Prostate gland (tissue), 2 donors: ENCODE data around the gene SLC35B4.

Source experiments
- POLR2A ChIP-seq: fragments of 450-650 bp; IDR thresholded peaks from one replicate; pipeline ENCODE4 v1.6.1; 2016; ENCODE audit warnings: antibody characterized with exemption, mild to moderate bottlenecking
- POLR2AphosphoS5 ChIP-seq: sonication (generic); formaldehyde crosslinking; IDR thresholded peaks from one replicate; pipeline ENCODE4 v1.6.1; 2017; ENCODE audit warnings: antibody characterized with exemption
- TF ChIP-seq, protein P1 (sequence below), 4 experiments: fragments of 200-600 bp in 2 of 4; fragments of 450-650 bp in 2 of 4; sonication (generic) in 2 of 4; IDR thresholded peaks; 1 replicate in 3 of 4; 2 replicates in 1 of 4; pipeline ENCODE4 v1.5.1; 2016 to 2019; ENCODE audit warnings: antibody characterized with exemption in 4 of 4, mild to moderate bottlenecking in 2 of 4, moderate library complexity in 2 of 4

DNA sequence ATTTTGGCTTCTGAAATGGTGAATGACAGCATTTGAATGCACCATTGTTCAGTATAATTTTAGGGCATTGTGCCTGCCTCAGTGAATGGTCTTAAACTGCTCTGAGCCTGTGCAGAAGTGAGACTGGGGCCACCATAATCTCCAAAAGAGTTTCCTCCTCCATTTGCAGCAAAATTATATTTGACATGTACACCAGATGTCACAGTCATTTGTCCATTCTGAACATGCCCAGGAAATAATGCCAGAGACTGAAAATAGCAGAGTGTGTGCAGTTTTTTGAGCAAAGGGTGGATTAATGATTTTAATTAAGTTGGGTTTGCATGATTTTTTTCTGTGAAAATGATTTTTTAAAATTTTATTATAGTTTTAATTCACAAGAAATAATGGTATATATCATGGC lies 26.4 kb upstream of the SLC35B4 start:
- TF ChIP-seq, protein P1, sequence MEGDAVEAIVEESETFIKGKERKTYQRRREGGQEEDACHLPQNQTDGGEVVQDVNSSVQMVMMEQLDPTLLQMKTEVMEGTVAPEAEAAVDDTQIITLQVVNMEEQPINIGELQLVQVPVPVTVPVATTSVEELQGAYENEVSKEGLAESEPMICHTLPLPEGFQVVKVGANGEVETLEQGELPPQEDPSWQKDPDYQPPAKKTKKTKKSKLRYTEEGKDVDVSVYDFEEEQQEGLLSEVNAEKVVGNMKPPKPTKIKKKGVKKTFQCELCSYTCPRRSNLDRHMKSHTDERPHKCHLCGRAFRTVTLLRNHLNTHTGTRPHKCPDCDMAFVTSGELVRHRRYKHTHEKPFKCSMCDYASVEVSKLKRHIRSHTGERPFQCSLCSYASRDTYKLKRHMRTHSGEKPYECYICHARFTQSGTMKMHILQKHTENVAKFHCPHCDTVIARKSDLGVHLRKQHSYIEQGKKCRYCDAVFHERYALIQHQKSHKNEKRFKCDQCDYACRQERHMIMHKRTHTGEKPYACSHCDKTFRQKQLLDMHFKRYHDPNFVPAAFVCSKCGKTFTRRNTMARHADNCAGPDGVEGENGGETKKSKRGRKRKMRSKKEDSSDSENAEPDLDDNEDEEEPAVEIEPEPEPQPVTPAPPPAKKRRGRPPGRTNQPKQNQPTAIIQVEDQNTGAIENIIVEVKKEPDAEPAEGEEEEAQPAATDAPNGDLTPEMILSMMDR (IDR thresholded peaks at IDR 0.05), result no peak
- TF ChIP-seq POLR2AphosphoS5 (no peak), POLR2A (no peak)
